Panc1 (cell line): Measurements from ENCODE around the gene SDHD. TPM values are rescaled to one million over a fixed set of nuclear protein-coding genes. Genes with fewer than 3 reads are reported as not detected.

Experiments used
- ATAC-seq: fragments of 200-7000 bp; cut with Tn5 transposase; 2 replicates; pipeline ENCODE4 v1.9.1; 2020; ENCODE audit warnings: mild to moderate bottlenecking, moderate library complexity
- BruUV-seq: library from RNA; stranded (reverse); fragments of 400-500 nt; replicated peaks from 2 replicates; lab custom pipeline; 2021; lab: Mats Ljungman, UMichigan
- CTCF ChIA-PET: fragments of 300-600 bp; sonication (Branson Sonifier 250); formaldehyde crosslinking; loops from one replicate; lab custom pipeline; 2022; ENCODE audit warnings: antibody characterized with exemption; lab: Charles Lee
- POLR2A ChIA-PET: fragments of 300-600 bp; sonication (Branson Sonifier 250); formaldehyde crosslinking; loops from one replicate; lab custom pipeline; 2022; ENCODE audit warnings: antibody characterized with exemption; lab: Charles Lee
- DNase-seq: peaks from one replicate; pipeline ENCODE4 v3.0.0-alpha.2; 2010; ENCODE audit warnings: low read depth, low spot score
- H3K27ac ChIP-seq: 2 replicates; pipeline ENCODE4 v1.5.1; 2011; ENCODE audit warnings: mild to moderate bottlenecking, low read length, inconsistent platforms
- H3K27me3 ChIP-seq: fragments of 200-500 bp; sonication (Bioruptor generic); 2 replicates; pipeline ENCODE4 v1.6.0; 2014; ENCODE audit warnings: low read length, inconsistent platforms; ENCODE audit not compliant: control insufficient read depth, insufficient read depth
- H3K36me3 ChIP-seq: fragments of 200-500 bp; sonication (Bioruptor generic); 2 replicates; pipeline ENCODE4 v1.5.1; 2014; ENCODE audit warnings: inconsistent platforms, mild to moderate bottlenecking, low read length, moderate library complexity; ENCODE audit not compliant: control insufficient read depth, insufficient read depth
- H3K4me1 ChIP-seq: 2 replicates; pipeline ENCODE4 v1.5.1; 2011; ENCODE audit warnings: inconsistent platforms, mild to moderate bottlenecking, low read length, moderate library complexity; ENCODE audit not compliant: control insufficient read depth, insufficient read depth
- H3K4me3 ChIP-seq, 2 experiments: 2 replicates each; pipeline ENCODE4 v1.5.1; 2011 to 2012; ENCODE audit warnings: low read depth in 2 of 2, low read length in 2 of 2, mild to moderate bottlenecking in 2 of 2, inconsistent platforms in 1 of 2, moderate library complexity in 1 of 2
- H3K9me3 ChIP-seq: fragments of 200-500 bp; sonication (Bioruptor generic); 2 replicates; pipeline ENCODE4 v1.5.1; 2014; ENCODE audit warnings: low read depth, mild to moderate bottlenecking, inconsistent platforms, low read length, moderate library complexity; ENCODE audit not compliant: control insufficient read depth, insufficient read depth
- CTCF ChIP-seq: fragments of 450-650 bp; IDR thresholded peaks from 2 replicates; pipeline ENCODE4 v1.5.1; 2017; ENCODE audit warnings: mild to moderate bottlenecking
- POLR2AphosphoS5 ChIP-seq: IDR thresholded peaks from 2 replicates; pipeline ENCODE4 v1.6.1; 2012; ENCODE audit warnings: mild to moderate bottlenecking, low read depth, low read length, moderate library complexity
- REST ChIP-seq, 2 experiments: IDR thresholded peaks; 2 replicates each; pipeline ENCODE4 v1.6.1; 2011 to 2012; ENCODE audit warnings: low read depth in 2 of 2, control low read depth in 1 of 2, low read length in 1 of 2, mild to moderate bottlenecking in 1 of 2, moderate library complexity in 1 of 2; ENCODE audit not compliant: insufficient read depth in 1 of 2
- SIN3A ChIP-seq: IDR thresholded peaks from 2 replicates; pipeline ENCODE4 v1.6.1; 2012; ENCODE audit warnings: low read depth, mild to moderate bottlenecking, low read length, moderate library complexity, borderline replicate concordance; ENCODE audit not compliant: insufficient read depth
- TCF7L2 ChIP-seq: IDR thresholded peaks from 2 replicates; pipeline ENCODE4 v1.6.1; 2011; ENCODE audit warnings: mild to moderate bottlenecking, low read depth, low read length, inconsistent platforms
- in situ Hi-C: cut with HindIII; loops from 2 replicates; pipeline ENCODE4 v1.10.0; 2016; ENCODE audit warnings: low sequenced_read_pairs, low pct_unique_long_range_greater_than_20kb
- intact Hi-C: fragments of 100-400 bp; cut with micrococcal nuclease; formaldehyde crosslinking; loops from one replicate; pipeline ENCODE4 v1.10.0; 2022; ENCODE audit not compliant: unreplicated experiment
- total RNA-seq: library from RNA; stranded (reverse); gene quantifications from one replicate; pipeline ENCODE4 v1.2.1, GENCODE V29; 2021; ENCODE audit not compliant: unreplicated experiment

The SDHD gene
- total RNA-seq, 1 experiment from 2014 or later, result 166 TPM

GRCh38 chr11:112097734-112098528 lies 11.3 kb downstream of the SDHD start:
- peaks cover 9% of the 10 kb centered on the region for H3K36me3 ChIP-seq
- no peak overlapping the region for H3K27ac ChIP-seq
- in situ Hi-C loops (no loop called here), intact Hi-C loops (no loop called here)
- ChIA-PET CTCF (interaction anchor here (1.0 kb wide), 1 partner anchor 16 kb away, joined by 3 read pairs; no protein-coding TSS in a partner anchor), POLR2A (interaction anchor here (0.9 kb wide), 1 partner anchor 11 kb away, joined by 3 read pairs; the partner anchor contains the start of genes SDHD and TIMM8B)
- TF ChIP-seq TCF7L2 (no peak), REST (IDR thresholded peaks at IDR 0.05; ENCODE audit: insufficient read depth in 1 of 2, low read depth in 2 of 2, low read length in 1 of 2) (no peak), SIN3A (no peak), POLR2AphosphoS5 (no peak), CTCF (no peak)
- no peaks in the 10 kb centered on the region for H3K9me3 ChIP-seq
- H3K27me3 ChIP-seq, result no peaks in the 10 kb centered on the region
- DNase-seq (no peak), ATAC-seq (no peak)
- H3K4me1 ChIP-seq, result no peaks in the 10 kb centered on the region
- no TSS peak for BruUV-seq
- no peak overlapping the region for H3K4me3 ChIP-seq

- ChIA-PET POLR2A (no interaction called here), CTCF (no interaction called here)
- intact Hi-C loops, result no loop called here
- no TSS peak for BruUV-seq
- Histone ChIP-seq H3K36me3 (no peaks in the 10 kb centered on the region; the same call in none of the 2 replicates), H3K27ac (no peak overlapping the region), H3K27me3 (no peaks in the 10 kb centered on the region), H3K9me3 (no peaks in the 10 kb centered on the region), H3K4me1 (no peaks in the 10 kb centered on the region), H3K4me3 (no peak overlapping the region)
- ATAC-seq, result no peak
- in situ Hi-C loops, result no loop called here
- TF ChIP-seq POLR2AphosphoS5, result no peak
- TF ChIP-seq SIN3A, result no peak
- TF ChIP-seq TCF7L2, result no peak
- no peak for TF ChIP-seq CTCF
- no peak for TF ChIP-seq REST (IDR thresholded peaks at IDR 0.05; ENCODE audit: insufficient read depth in 1 of 2, low read depth in 2 of 2, low read length in 1 of 2)
- DNase-seq, result no peak
Measured at GRCh38 chr11:112100462-112100861, 13.8 kb downstream of the SDHD start.
